ENCODE data around the gene NOPCHAP1. TPM values are rescaled to one million over a fixed set of nuclear protein-coding genes. Genes with fewer than 3 reads are reported as not detected.

Gene NOPCHAP1
- total RNA-seq, 4 donors from 2014 or later, result 2.5 to 5.0 (median 3.3) TPM

DNA sequence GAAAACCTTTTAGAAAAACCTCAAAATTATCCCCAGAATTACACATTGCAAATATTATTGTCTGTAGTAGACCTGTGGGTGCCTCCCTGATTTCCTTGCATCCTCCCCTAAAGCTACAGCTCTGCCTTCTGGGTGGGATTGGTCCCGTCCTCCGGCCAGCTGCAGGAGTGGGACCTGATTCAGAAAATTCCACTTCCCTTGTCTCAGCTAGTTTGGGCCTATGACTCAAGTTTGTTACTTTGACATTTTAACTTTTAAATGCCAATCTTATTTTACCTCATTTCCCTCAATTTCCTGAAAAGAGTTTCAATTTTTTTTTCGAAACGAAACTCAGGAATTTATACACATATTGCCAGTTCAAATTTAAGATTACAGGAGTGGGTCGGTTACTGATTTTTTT is 14.8 kb upstream of the NOPCHAP1 start:
- in situ Hi-C loops (cut with MboI; ENCODE audit: low sequenced_read_pairs in 4 of 4) (no loop called here), intact Hi-C loops (cut with DNase I; ENCODE audit: low total_unique reads) (no loop called here)
- ATAC-seq (no peak), DNase-seq (no peak)
- H3K36me3 ChIP-seq, result no peaks in the 10 kb centered on the region
- H3K4me1 ChIP-seq, result no peaks in the 10 kb centered on the region
- no peaks in the 10 kb centered on the region for H3K27me3 ChIP-seq
- no peak overlapping the region for H3K4me3 ChIP-seq
- no peaks in the 10 kb centered on the region for H3K9me3 ChIP-seq
- no peak for TF ChIP-seq POLR2A (IDR thresholded peaks at IDR 0.05)
- TF ChIP-seq CTCF (IDR thresholded peaks at IDR 0.05 in 4 of 5, conservative IDR thresholded peaks at IDR 0.05 in 1 of 5), result no peak
- no peak overlapping the region for H3K27ac ChIP-seq

- Histone ChIP-seq H3K27ac (no peak overlapping the region), H3K4me3 (no peak overlapping the region), H3K4me1 (no peaks in the 10 kb centered on the region), H3K36me3 (no peaks in the 10 kb centered on the region), H3K27me3 (no peaks in the 10 kb centered on the region), H3K9me3 (no peaks in the 10 kb centered on the region)
- in situ Hi-C loops (cut with MboI; ENCODE audit: low sequenced_read_pairs in 4 of 4) (no loop called here), intact Hi-C loops (cut with DNase I; ENCODE audit: low total_unique reads) (no loop called here)
- ATAC-seq (no peak), DNase-seq (no peak)
- TF ChIP-seq POLR2A (IDR thresholded peaks at IDR 0.05) (no peak), CTCF (IDR thresholded peaks at IDR 0.05 in 4 of 5, conservative IDR thresholded peaks at IDR 0.05 in 1 of 5) (no peak)
Measured at GRCh38 chr12:104973250-104973649, 12.9 kb upstream of the NOPCHAP1 start.

GRCh38 chr12:104974626-104975290 is 11.4 kb upstream of the NOPCHAP1 start:
- no peaks in the 10 kb centered on the region for H3K9me3 ChIP-seq
- H3K27ac ChIP-seq, result no peak overlapping the region
- no peaks in the 10 kb centered on the region for H3K27me3 ChIP-seq
- intact Hi-C loops (cut with DNase I; ENCODE audit: low total_unique reads), result no loop called here
- no peak for TF ChIP-seq CTCF (IDR thresholded peaks at IDR 0.05 in 4 of 5, conservative IDR thresholded peaks at IDR 0.05 in 1 of 5)
- no peak for TF ChIP-seq POLR2A (IDR thresholded peaks at IDR 0.05)
- no peaks in the 10 kb centered on the region for H3K4me1 ChIP-seq
- in situ Hi-C loops (cut with MboI; ENCODE audit: low sequenced_read_pairs in 4 of 4), result no loop called here
- ATAC-seq (peak in 1 of 2 donors; percentile 36), DNase-seq (peak in 1 of 2 donors; percentile 17)
- H3K36me3 ChIP-seq, result no peaks in the 10 kb centered on the region
- no peak overlapping the region for H3K4me3 ChIP-seq

DNA sequence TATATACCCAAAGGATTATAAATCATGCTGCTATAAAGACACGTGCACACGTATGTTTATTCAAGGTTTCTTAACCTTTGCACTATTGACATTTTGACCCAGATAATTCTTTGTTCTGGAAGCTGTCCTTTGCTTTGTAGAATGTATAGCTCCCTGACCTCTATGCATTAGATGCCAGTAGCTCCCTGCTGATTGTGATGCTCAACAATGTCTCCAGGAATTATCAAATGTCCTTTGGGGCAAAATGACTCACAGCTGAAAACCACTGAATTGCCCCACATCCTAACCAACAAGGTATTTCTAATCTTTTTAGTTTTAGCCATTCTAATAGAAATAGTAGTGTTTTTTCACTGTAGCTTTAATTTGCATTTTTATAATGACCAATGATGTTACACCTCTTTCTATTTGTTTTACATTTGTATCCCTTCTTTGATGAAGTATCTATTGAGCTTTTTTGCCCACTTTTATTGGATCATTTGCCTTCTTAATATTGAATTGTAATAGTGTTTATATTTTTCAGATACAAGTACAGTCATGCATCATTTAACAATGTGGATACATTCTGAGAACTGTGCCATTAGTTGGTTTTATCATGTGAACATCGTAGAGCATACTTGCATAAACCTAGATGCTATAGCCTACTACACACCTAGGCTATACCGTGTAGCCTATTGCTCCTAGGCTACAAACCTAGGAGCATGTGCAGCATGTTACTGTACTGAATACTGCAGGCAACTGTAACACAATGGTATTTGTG is 10.4 kb upstream of the NOPCHAP1 start:
- TF ChIP-seq CTCF (IDR thresholded peaks at IDR 0.05 in 4 of 5, conservative IDR thresholded peaks at IDR 0.05 in 1 of 5) (no peak), POLR2A (IDR thresholded peaks at IDR 0.05) (no peak)
- in situ Hi-C loops (cut with MboI; ENCODE audit: low sequenced_read_pairs in 4 of 4), result no loop called here
- Histone ChIP-seq H3K36me3 (no peaks in the 10 kb centered on the region), H3K27ac (no peak overlapping the region), H3K4me3 (no peak overlapping the region), H3K27me3 (no peaks in the 10 kb centered on the region), H3K4me1 (no peaks in the 10 kb centered on the region), H3K9me3 (no peaks in the 10 kb centered on the region)
- intact Hi-C loops (cut with DNase I; ENCODE audit: low total_unique reads), result no loop called here
- ATAC-seq (no peak), DNase-seq (no peak)
